Right renal cortex interstitium (tissue), 3 donors: ENCODE data around the gene CBL. TPM values are rescaled to one million over a fixed set of nuclear protein-coding genes. Genes with fewer than 3 reads are reported as not detected.
A peak's percentile ranks its signal among the peaks of the same experiment; 100 is the strongest.

Experiments used
- DNase-seq, 3 donors: peaks; one replicate each; pipeline ENCODE4 v3.0.0-alpha.2; 2013; ENCODE audit warnings: low read depth in 3 of 3, low spot score in 2 of 3
- polyA plus RNA-seq, 3 donors: library from polyadenylated mRNA; unstranded; fragments of 120-200 nt; gene quantifications; one replicate each; pipeline ENCODE4 v1.2.1, GENCODE V29; 2013; ENCODE audit not compliant: insufficient read length in 3 of 3

CBL gene
- polyA plus RNA-seq, 3 donors, result 19.5 to 19.8 (median 19.7) TPM

- peak in 1 of 3 donors; percentile 38 for DNase-seq
Observed at GRCh38 chr11:119320776-119321524, 114.8 kb downstream of the CBL start.

- no peak for DNase-seq
Observed at GRCh38 chr11:119322360-119322739, 116.2 kb downstream of the CBL start.

GRCh38 chr11:119322921-119323531 is 116.9 kb downstream of the CBL start:
- no peak for DNase-seq

GRCh38 chr11:119323532-119324033 is 117.4 kb downstream of the CBL start:
- peak in 1 of 3 donors; percentile 71 for DNase-seq

GRCh38 chr11:119324189-119324588 is 118.0 kb downstream of the CBL start:
- DNase-seq, result no peak

- no peak for DNase-seq
Observed at GRCh38 chr11:119329320-119329719, 123.2 kb downstream of the CBL start.

- no peak for DNase-seq
Observed at GRCh38 chr11:119330237-119330636, 124.1 kb downstream of the CBL start.

- DNase-seq, result no peak
Observed at GRCh38 chr11:119332111-119332765, 126.1 kb downstream of the CBL start.

GRCh38 chr11:119334174-119334930 is 128.2 kb downstream of the CBL start, which contains the start of gene RNF26:
Gene RNF26 (plus strand): TSS chr11:119334527. CDS start chr11:119335123, 596 bp downstream.
- peak; percentile 96 to 99 (median 98) for DNase-seq

GRCh38 chr11:119335091-119335654 is 129.0 kb downstream of the CBL start:
- no peak for DNase-seq

GRCh38 chr11:119335655-119336543 is 129.8 kb downstream of the CBL start:
- DNase-seq, result no peak

GRCh38 chr11:119336744-119337469 is 130.8 kb downstream of the CBL start:
- no peak for DNase-seq

- no peak for DNase-seq
Observed at GRCh38 chr11:119337581-119338317, 131.6 kb downstream of the CBL start.

GRCh38 chr11:119338318-119338890 is 132.3 kb downstream of the CBL start:
- DNase-seq, result peak in 1 of 3 donors; percentile 69

GRCh38 chr11:119338965-119339588 is 132.9 kb downstream of the CBL start:
- no peak for DNase-seq

- no peak for DNase-seq
Observed at GRCh38 chr11:119339589-119340334, 133.6 kb downstream of the CBL start.
